CD4-positive, alpha-beta T cell (primary cell): Measurements from ENCODE around the gene LCAT. TPM values are rescaled to one million over a fixed set of nuclear protein-coding genes. Genes with fewer than 3 reads are reported as not detected.
A peak's percentile ranks its signal among the peaks of the same experiment; 100 is the strongest.

Experiments used
- ATAC-seq: fragments of 200-7000 bp; cut with Tn5 transposase; one replicate; pipeline ENCODE4 v1.10.0; 2022; ENCODE audit warnings: mild to moderate bottlenecking; ENCODE audit not compliant: poor library complexity
- CTCF ChIA-PET: fragments of 350-600 bp; sonication (Branson Sonifier 250); formaldehyde crosslinking; loops from one replicate; lab custom pipeline; 2021; ENCODE audit warnings: antibody characterized with exemption, inconsistent platforms; lab: Charles Lee
- POLR2A ChIA-PET: fragments of 350-600 bp; sonication (Branson Sonifier 250); formaldehyde crosslinking; loops from one replicate; lab custom pipeline; 2021; ENCODE audit warnings: antibody characterized with exemption, inconsistent platforms; lab: Charles Lee
- DNase-seq, 14 experiments: peaks; one replicate each; pipeline ENCODE4 v3.0.0-alpha.2; 2013 to 2020; ENCODE audit warnings: mixed read lengths in 2 of 14
- H3K27ac ChIP-seq, 2 donors: one replicate each; pipeline versions ENCODE4 v1.5.1 to v1.7.0; 2013; ENCODE audit warnings: low read length in 2 of 2, low read depth in 1 of 2, mild to moderate bottlenecking in 1 of 2
- H3K27me3 ChIP-seq, 2 experiments: 1 replicate in 1 of 2; 2 replicates in 1 of 2; pipeline versions ENCODE4 v1.6.1 to v1.7.0; 2013; ENCODE audit warnings: low read length in 2 of 2, control low read depth in 1 of 2, mild to moderate bottlenecking in 1 of 2, moderate library complexity in 1 of 2; ENCODE audit not compliant: insufficient read depth in 2 of 2, control insufficient read depth in 1 of 2
- H3K36me3 ChIP-seq: one replicate; pipeline ENCODE4 v1.6.1; 2013; ENCODE audit warnings: low read length, control low read depth; ENCODE audit not compliant: insufficient read depth
- H3K4me1 ChIP-seq: one replicate; pipeline ENCODE4 v1.6.1; 2013; ENCODE audit warnings: low read length, control low read depth; ENCODE audit not compliant: insufficient read depth
- H3K4me3 ChIP-seq: one replicate; pipeline ENCODE4 v1.5.1; 2013; ENCODE audit warnings: mild to moderate bottlenecking, low read length, moderate library complexity
- H3K9me3 ChIP-seq, 2 experiments: 1 replicate in 1 of 2; 2 replicates in 1 of 2; pipeline versions ENCODE4 v1.6.1 to v1.7.0; 2013; ENCODE audit warnings: low read length in 2 of 2, mild to moderate bottlenecking in 2 of 2, control low read depth in 1 of 2, moderate library complexity in 1 of 2; ENCODE audit not compliant: control insufficient read depth in 1 of 2, insufficient read depth in 1 of 2
- H3K27ac Mint-ChIP-seq: one replicate; pipeline ENCODE4 v1.8.0; 2020; ENCODE audit warnings: mixed read lengths
- H3K27me3 Mint-ChIP-seq: one replicate; pipeline ENCODE4 v1.8.0; 2021; ENCODE audit warnings: mixed read lengths
- H3K36me3 Mint-ChIP-seq: one replicate; pipeline ENCODE4 v1.8.0; 2021; ENCODE audit warnings: low read depth, mixed read lengths
- H3K4me1 Mint-ChIP-seq: one replicate; pipeline ENCODE4 v1.8.0; 2021; ENCODE audit warnings: low read depth, mixed read lengths
- H3K4me3 Mint-ChIP-seq: one replicate; pipeline ENCODE4 v1.8.0; 2020; ENCODE audit warnings: mild to moderate bottlenecking, mixed read lengths
- H3K9me3 Mint-ChIP-seq: one replicate; pipeline ENCODE4 v1.8.0; 2020; ENCODE audit warnings: mixed read lengths
- CTCF ChIP-seq: fragments of 200-600 bp; IDR thresholded peaks from one replicate; pipeline ENCODE4 v1.8.0; 2022; ENCODE audit warnings: antibody characterized with exemption, mild to moderate bottlenecking
- intact Hi-C, 2 experiments: fragments of 100-400 bp; cut with DNase I in 1 of 2; cut with micrococcal nuclease in 1 of 2; formaldehyde crosslinking; loops; one replicate each; pipeline versions ENCODE4 v1.15.1 to v1.9.0; 2023 to 2025; cut with DNase I, micrococcal nuclease
- total RNA-seq, 174 experiments: library from RNA in 2 of 174; stranded (reverse) in 2 of 174; gene quantifications; one replicate each; pipeline ENCODE4 v1.2.3 and lab custom pipeline; 2021 to 2026

Gene LCAT
- total RNA-seq, 2 experiments from 2014 or later, result 5.9 to 6.3 TPM

GRCh38 chr16:67971111-67971510 lies 27.2 kb upstream of the LCAT start:
- Mint-ChIP-seq H3K9me3 (no peaks in the 10 kb centered on the region), H3K36me3 (peaks cover 5% of the 10 kb centered on the region), H3K27me3 (no peaks in the 10 kb centered on the region), H3K4me3 (peak overlapping the region; percentile 71), H3K27ac (no peak overlapping the region), H3K4me1 (peaks cover 24% of the 10 kb centered on the region)
- no peak for TF ChIP-seq CTCF
- H3K36me3 ChIP-seq, result no peaks in the 10 kb centered on the region
- no peak for ATAC-seq
- H3K27me3 ChIP-seq, result no peaks in the 10 kb centered on the region
- DNase-seq, result no peak
- CTCF ChIA-PET, result no interaction called here
- H3K4me1 ChIP-seq, result peaks cover 25% of the 10 kb centered on the region
- no peak overlapping the region for H3K27ac ChIP-seq
- intact Hi-C loops, result no loop called here
- H3K9me3 ChIP-seq, result no peaks in the 10 kb centered on the region
- POLR2A ChIA-PET, result interaction anchor here (1.6 to 4.9 kb wide), 2 partner anchors 11 to 35 kb away, joined by 3 to 36 read pairs; partner anchors contain the start of gene PSMB10
- no peak overlapping the region for H3K4me3 ChIP-seq

GRCh38 chr16:67969254-67970039 lies 25.5 kb upstream of the LCAT start:
- Histone ChIP-seq H3K4me3 (peak overlapping the region; percentile 66), H3K27ac (no peak overlapping the region), H3K9me3 (no peaks in the 10 kb centered on the region), H3K4me1 (peaks cover 25% of the 10 kb centered on the region), H3K27me3 (no peaks in the 10 kb centered on the region), H3K36me3 (no peaks in the 10 kb centered on the region)
- ChIA-PET CTCF (interaction anchor here (1.0 to 1.3 kb wide), 3 partner anchors 72 to 153 kb away, joined by 3 read pairs; no protein-coding TSS in a partner anchor), POLR2A (interaction anchor here (0.7 to 4.9 kb wide), 7 partner anchors 13 to 115 kb away, joined by 3 to 36 read pairs (median 3); partner anchors contain the start of genes CTRL, NFATC3 and PSMB10)
- Mint-ChIP-seq H3K27ac (peak overlapping the region; percentile 78), H3K9me3 (no peaks in the 10 kb centered on the region), H3K36me3 (peaks cover 5% of the 10 kb centered on the region), H3K4me3 (peak overlapping the region; percentile 94), H3K4me1 (peaks cover 24% of the 10 kb centered on the region), H3K27me3 (no peaks in the 10 kb centered on the region)
- ATAC-seq (peak; percentile 43), DNase-seq (peak in 3 of 14 experiments; percentile 31 to 62 (median 60))
- TF ChIP-seq CTCF, result no peak
- intact Hi-C loops, result loop anchor here in 1 of 2 experiments (2.0 kb wide), 2 partner anchors 13 to 33 kb away; partner anchors contain the start of gene PSMB10

GRCh38 chr16:67968400-67969253 lies 24.7 kb upstream of the LCAT start, which contains the start of gene SLC12A4:
Gene SLC12A4 (minus strand): TSS chr16:67968637. CDS start chr16:67968553, 84 bp downstream.
- no peak for TF ChIP-seq CTCF
- H3K9me3 Mint-ChIP-seq, result no peaks in the 10 kb centered on the region
- Histone ChIP-seq H3K4me1 (peaks cover 25% of the 10 kb centered on the region), H3K27me3 (no peaks in the 10 kb centered on the region), H3K36me3 (no peaks in the 10 kb centered on the region), H3K4me3 (peak within 1 kb of the TSS; percentile 66), H3K27ac (peak within 1 kb of the TSS in 1 of 2 donors; percentile 59), H3K9me3 (no peaks in the 10 kb centered on the region)
- peak; percentile 85 for ATAC-seq
- ChIA-PET CTCF (interaction anchor here (0.8 to 1.3 kb wide), 5 partner anchors 26 to 152 kb away, joined by 3 to 4 read pairs (median 3); partner anchors contain the start of genes DDX28 and DUS2), POLR2A (interaction anchor here (0.8 to 4.9 kb wide), 9 partner anchors 14 to 116 kb away, joined by 3 to 36 read pairs (median 3); partner anchors contain the start of genes CTRL, EDC4, NFATC3 and PSMB10)
- H3K4me3 Mint-ChIP-seq, result peak within 1 kb of the TSS; percentile 98
- peak within 1 kb of the TSS; percentile 83 for H3K27ac Mint-ChIP-seq
- H3K4me1 Mint-ChIP-seq, result peaks cover 24% of the 10 kb centered on the region
- intact Hi-C loops, result loop anchor here (1.0 to 2.0 kb wide), 4 partner anchors 14 to 32 kb away; partner anchors contain the start of gene PSMB10 (in 2 of the 2)
- H3K36me3 Mint-ChIP-seq, result peaks cover 5% of the 10 kb centered on the region
- H3K27me3 Mint-ChIP-seq, result no peaks in the 10 kb centered on the region
- peak; percentile 61 to 93 (median 79) for DNase-seq
